GM23338 (cell line): ENCODE data around the gene DMRT2. TPM values are rescaled to one million over a fixed set of nuclear protein-coding genes. Genes with fewer than 3 reads are reported as not detected.

Source experiments
- ATAC-seq: fragments of 200-7000 bp; cut with Tn5 transposase; 3 replicates; pipeline ENCODE4 v1.9.1; 2020
- DNase-seq: peaks from one replicate; pipeline ENCODE4 v3.0.0-alpha.2; 2015; ENCODE audit warnings: low spot score
- H2AFZ ChIP-seq: fragments of 200-600 bp; sonication (generic); 2 replicates; pipeline ENCODE4 v1.8.0; 2016; ENCODE audit warnings: antibody characterized with exemption, mild to moderate bottlenecking, moderate library complexity
- H3F3A ChIP-seq: fragments of 200-600 bp; sonication (generic); replicated peaks from 2 replicates; pipeline ENCODE4 v1.8.0; 2017; ENCODE audit warnings: antibody characterized with exemption, mixed run types, low read depth
- H3K27ac ChIP-seq: fragments of 200-600 bp; sonication (generic); 2 replicates; pipeline ENCODE4 v1.6.1; 2016; ENCODE audit warnings: low read depth
- H3K27me3 ChIP-seq: fragments of 200-600 bp; sonication (generic); 2 replicates; pipeline ENCODE4 v1.8.0; 2016; ENCODE audit warnings: mild to moderate bottlenecking, mixed run types, moderate library complexity; ENCODE audit not compliant: insufficient read depth
- H3K36me3 ChIP-seq: fragments of 200-600 bp; sonication (generic); 2 replicates; pipeline ENCODE4 v1.8.0; 2016; ENCODE audit warnings: mild to moderate bottlenecking; ENCODE audit not compliant: insufficient read depth
- H3K4me1 ChIP-seq: fragments of 200-600 bp; sonication (generic); 2 replicates; pipeline ENCODE4 v1.8.0; 2016; ENCODE audit warnings: mild to moderate bottlenecking, moderate library complexity; ENCODE audit not compliant: insufficient read depth
- H3K4me2 ChIP-seq: fragments of 200-600 bp; sonication (generic); 2 replicates; pipeline ENCODE4 v1.7.1; 2017; ENCODE audit warnings: mixed run types
- H3K4me3 ChIP-seq: fragments of 200-600 bp; sonication (generic); 2 replicates; pipeline ENCODE4 v1.6.1; 2016; ENCODE audit warnings: mixed run types
- H3K79me2 ChIP-seq: fragments of 200-600 bp; sonication (generic); replicated peaks from 2 replicates; pipeline ENCODE4 v1.8.0; 2017; ENCODE audit warnings: mild to moderate bottlenecking; ENCODE audit not compliant: insufficient read depth
- H3K9me2 ChIP-seq: fragments of 200-600 bp; sonication (generic); 2 replicates; pipeline ENCODE4 v1.8.0; 2017; ENCODE audit not compliant: insufficient read depth
- H4K20me1 ChIP-seq: fragments of 200-600 bp; sonication (generic); replicated peaks from 2 replicates; pipeline ENCODE4 v1.8.0; 2017; ENCODE audit warnings: mild to moderate bottlenecking; ENCODE audit not compliant: insufficient read depth
- H3K27ac Mint-ChIP-seq: 2 replicates; pipeline ENCODE4 v1.8.0; 2020; ENCODE audit warnings: inconsistent platforms, mild to moderate bottlenecking, moderate library complexity, mixed read lengths
- H3K27me3 Mint-ChIP-seq: 3 replicates; pipeline ENCODE4 v1.8.0; 2022; ENCODE audit warnings: low read depth, mild to moderate bottlenecking, moderate library complexity, mixed read lengths, inconsistent platforms; ENCODE audit not compliant: insufficient read depth, poor library complexity
- H3K36me3 Mint-ChIP-seq: 3 replicates; pipeline ENCODE4 v1.8.0; 2021; ENCODE audit warnings: low read depth, mild to moderate bottlenecking, inconsistent platforms, moderate library complexity, mixed read lengths
- H3K4me1 Mint-ChIP-seq: 3 replicates; pipeline ENCODE4 v1.8.0; 2020; ENCODE audit warnings: mild to moderate bottlenecking, inconsistent platforms, mixed read lengths
- H3K4me3 Mint-ChIP-seq: 3 replicates; pipeline ENCODE4 v1.8.0; 2021; ENCODE audit warnings: moderate library complexity, mild to moderate bottlenecking, inconsistent platforms, mixed read lengths
- H3K9me3 Mint-ChIP-seq: 3 replicates; pipeline ENCODE4 v1.8.0; 2020; ENCODE audit warnings: moderate library complexity, mild to moderate bottlenecking, inconsistent platforms, mixed read lengths
- CREB1 ChIP-seq: fragments of 250-450 bp; sonication (Bioruptor Pico); IDR thresholded peaks from 2 replicates; pipeline ENCODE4 v1.5.0; 2020; ENCODE audit warnings: low read depth, mild to moderate bottlenecking, moderate library complexity
- EZH2 ChIP-seq: fragments of 200-600 bp; sonication (generic); IDR thresholded peaks from one replicate; pipeline ENCODE4 v1.8.0; 2017; ENCODE audit warnings: antibody characterized with exemption, mild to moderate bottlenecking, low read depth; ENCODE audit not compliant: unreplicated experiment
- EZH2phosphoT487 ChIP-seq: fragments of 200-600 bp; sonication (generic); IDR thresholded peaks from one replicate; pipeline ENCODE4 v1.8.1; 2018; ENCODE audit warnings: antibody characterized with exemption; ENCODE audit not compliant: unreplicated experiment
- NANOG ChIP-seq: IDR thresholded peaks from 2 replicates; pipeline ENCODE4 v1.6.1; 2016; ENCODE audit warnings: antibody characterized with exemption, borderline replicate concordance
- ZNF331 ChIP-seq: fragments of 250-450 bp; sonication (Bioruptor Pico); IDR thresholded peaks from 2 replicates; pipeline ENCODE4 v1.5.0; 2020; ENCODE audit warnings: low read depth, mild to moderate bottlenecking, moderate library complexity
- polyA plus RNA-seq: library from polyadenylated mRNA; unstranded; fragments of >200 nt; fragmentation: Nextera tagmentation; extraction: Ambion mirVana; gene quantifications from 2 replicates; pipeline ENCODE4 v1.2.1, GENCODE V29; 2016
- total RNA-seq: library from RNA; depleted of rRNA; stranded (reverse); fragments of >200 nt; shearing (Covaris generic); gene quantifications from 2 replicates; pipeline ENCODE4 v1.2.3, GENCODE V29; 2014
- TF ChIP-seq, protein P1 (sequence below): fragments of 250-450 bp; sonication (Bioruptor Pico); IDR thresholded peaks from 2 replicates; pipeline ENCODE4 v1.5.0; 2020; ENCODE audit warnings: mild to moderate bottlenecking, moderate library complexity

Gene DMRT2
- total and polyA plus RNA-seq, 2 experiments from 2014 or later: not detected

DNA sequence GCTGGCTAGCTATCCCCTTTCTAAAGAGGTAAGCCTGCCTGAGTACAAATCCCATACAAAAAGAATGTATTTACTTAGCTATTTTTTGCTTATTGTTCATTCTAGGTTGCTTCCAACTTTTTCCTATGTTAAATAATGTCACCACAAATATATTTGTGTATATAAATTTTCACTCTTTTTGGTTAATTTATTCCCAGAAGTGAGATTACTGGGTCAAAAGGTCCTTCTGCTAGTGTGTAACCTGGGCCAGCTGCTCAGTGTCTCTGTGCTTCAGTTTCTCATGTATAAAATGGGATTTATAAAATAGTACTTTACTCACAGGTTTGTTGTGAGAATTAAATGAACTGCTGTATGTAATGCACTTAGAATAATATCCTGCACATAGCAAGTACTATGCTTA is 23.9 kb upstream of the DMRT2 start:
- Mint-ChIP-seq H3K4me3 (no peak overlapping the region), H3K27ac (no peak overlapping the region), H3K36me3 (peaks cover 3% of the 10 kb centered on the region; the same call in 2 of the 3 replicates), H3K27me3 (peaks cover 4% of the 10 kb centered on the region), H3K9me3 (peaks cover 19% of the 10 kb centered on the region; the same call in 2 of the 3 replicates), H3K4me1 (no peaks in the 10 kb centered on the region)
- H3K27me3 ChIP-seq: no peaks in the 10 kb centered on the region
- H3K4me3 ChIP-seq: no peak overlapping the region
- DNase-seq: no peak
- H3K4me1 ChIP-seq: no peaks in the 10 kb centered on the region
- no peak overlapping the region for H3K27ac ChIP-seq
- no peak for TF ChIP-seq ZNF331 (CRISPR knock-in tag)
- H3K36me3 ChIP-seq: no peaks in the 10 kb centered on the region
- H2AFZ ChIP-seq: no peak overlapping the region
- no peak for ATAC-seq
- H3K4me2 ChIP-seq: no peak overlapping the region
- no peaks in the 10 kb centered on the region for H3K9me2 ChIP-seq
- H3F3A ChIP-seq: no peaks in the 10 kb centered on the region
- H4K20me1 ChIP-seq: no peaks in the 10 kb centered on the region
- H3K79me2 ChIP-seq: no peaks in the 10 kb centered on the region

DNA sequence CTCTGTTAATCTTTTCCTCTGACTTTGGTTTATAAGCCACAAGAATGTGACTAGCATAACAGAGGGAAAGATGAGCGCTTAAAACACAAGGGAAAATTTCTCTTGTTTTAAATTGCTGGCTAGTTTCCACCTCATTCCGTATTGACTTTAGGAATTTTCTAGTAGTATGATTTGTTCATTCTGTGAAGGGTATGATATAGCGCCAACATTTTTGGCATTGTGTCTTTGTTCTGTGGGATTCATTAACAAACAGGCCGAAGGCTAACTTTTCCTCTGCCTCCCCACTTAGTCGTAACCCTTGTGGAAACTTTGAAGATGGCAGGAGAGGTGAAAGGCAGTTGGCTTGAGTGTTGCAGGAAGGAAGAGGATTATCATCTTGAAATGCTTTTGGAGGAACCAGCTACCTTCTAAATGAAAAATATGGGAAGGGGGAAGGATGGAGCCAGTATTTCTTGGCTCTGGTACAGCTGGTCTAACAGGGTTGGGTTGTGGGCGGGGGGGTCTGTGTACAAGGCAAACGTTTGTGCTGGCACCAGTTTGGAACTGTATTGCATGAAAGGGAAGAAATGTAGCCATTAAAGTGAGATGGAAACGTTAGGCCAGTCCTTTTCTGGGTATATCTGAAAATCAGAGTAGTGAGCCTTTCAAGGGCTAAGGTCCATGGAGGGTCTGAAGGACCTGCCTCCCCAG is 21.5 kb upstream of the DMRT2 start:
- H3K4me3 Mint-ChIP-seq: no peak overlapping the region
- ATAC-seq: no peak
- Histone ChIP-seq H2AFZ (no peak overlapping the region), H3K9me2 (no peaks in the 10 kb centered on the region), H4K20me1 (no peaks in the 10 kb centered on the region), H3K4me3 (no peak overlapping the region), H3K4me1 (no peaks in the 10 kb centered on the region), H3K4me2 (no peak overlapping the region), H3F3A (no peaks in the 10 kb centered on the region), H3K27ac (no peak overlapping the region), H3K36me3 (no peaks in the 10 kb centered on the region), H3K27me3 (no peaks in the 10 kb centered on the region), H3K79me2 (no peaks in the 10 kb centered on the region)
- H3K27me3 Mint-ChIP-seq: peaks cover 9% of the 10 kb centered on the region
- no peak for DNase-seq
- H3K27ac Mint-ChIP-seq: no peak overlapping the region
- H3K4me1 Mint-ChIP-seq: no peaks in the 10 kb centered on the region
- no peak for TF ChIP-seq EZH2phosphoT487
- no peak for TF ChIP-seq CREB1
- TF ChIP-seq, protein P1, sequence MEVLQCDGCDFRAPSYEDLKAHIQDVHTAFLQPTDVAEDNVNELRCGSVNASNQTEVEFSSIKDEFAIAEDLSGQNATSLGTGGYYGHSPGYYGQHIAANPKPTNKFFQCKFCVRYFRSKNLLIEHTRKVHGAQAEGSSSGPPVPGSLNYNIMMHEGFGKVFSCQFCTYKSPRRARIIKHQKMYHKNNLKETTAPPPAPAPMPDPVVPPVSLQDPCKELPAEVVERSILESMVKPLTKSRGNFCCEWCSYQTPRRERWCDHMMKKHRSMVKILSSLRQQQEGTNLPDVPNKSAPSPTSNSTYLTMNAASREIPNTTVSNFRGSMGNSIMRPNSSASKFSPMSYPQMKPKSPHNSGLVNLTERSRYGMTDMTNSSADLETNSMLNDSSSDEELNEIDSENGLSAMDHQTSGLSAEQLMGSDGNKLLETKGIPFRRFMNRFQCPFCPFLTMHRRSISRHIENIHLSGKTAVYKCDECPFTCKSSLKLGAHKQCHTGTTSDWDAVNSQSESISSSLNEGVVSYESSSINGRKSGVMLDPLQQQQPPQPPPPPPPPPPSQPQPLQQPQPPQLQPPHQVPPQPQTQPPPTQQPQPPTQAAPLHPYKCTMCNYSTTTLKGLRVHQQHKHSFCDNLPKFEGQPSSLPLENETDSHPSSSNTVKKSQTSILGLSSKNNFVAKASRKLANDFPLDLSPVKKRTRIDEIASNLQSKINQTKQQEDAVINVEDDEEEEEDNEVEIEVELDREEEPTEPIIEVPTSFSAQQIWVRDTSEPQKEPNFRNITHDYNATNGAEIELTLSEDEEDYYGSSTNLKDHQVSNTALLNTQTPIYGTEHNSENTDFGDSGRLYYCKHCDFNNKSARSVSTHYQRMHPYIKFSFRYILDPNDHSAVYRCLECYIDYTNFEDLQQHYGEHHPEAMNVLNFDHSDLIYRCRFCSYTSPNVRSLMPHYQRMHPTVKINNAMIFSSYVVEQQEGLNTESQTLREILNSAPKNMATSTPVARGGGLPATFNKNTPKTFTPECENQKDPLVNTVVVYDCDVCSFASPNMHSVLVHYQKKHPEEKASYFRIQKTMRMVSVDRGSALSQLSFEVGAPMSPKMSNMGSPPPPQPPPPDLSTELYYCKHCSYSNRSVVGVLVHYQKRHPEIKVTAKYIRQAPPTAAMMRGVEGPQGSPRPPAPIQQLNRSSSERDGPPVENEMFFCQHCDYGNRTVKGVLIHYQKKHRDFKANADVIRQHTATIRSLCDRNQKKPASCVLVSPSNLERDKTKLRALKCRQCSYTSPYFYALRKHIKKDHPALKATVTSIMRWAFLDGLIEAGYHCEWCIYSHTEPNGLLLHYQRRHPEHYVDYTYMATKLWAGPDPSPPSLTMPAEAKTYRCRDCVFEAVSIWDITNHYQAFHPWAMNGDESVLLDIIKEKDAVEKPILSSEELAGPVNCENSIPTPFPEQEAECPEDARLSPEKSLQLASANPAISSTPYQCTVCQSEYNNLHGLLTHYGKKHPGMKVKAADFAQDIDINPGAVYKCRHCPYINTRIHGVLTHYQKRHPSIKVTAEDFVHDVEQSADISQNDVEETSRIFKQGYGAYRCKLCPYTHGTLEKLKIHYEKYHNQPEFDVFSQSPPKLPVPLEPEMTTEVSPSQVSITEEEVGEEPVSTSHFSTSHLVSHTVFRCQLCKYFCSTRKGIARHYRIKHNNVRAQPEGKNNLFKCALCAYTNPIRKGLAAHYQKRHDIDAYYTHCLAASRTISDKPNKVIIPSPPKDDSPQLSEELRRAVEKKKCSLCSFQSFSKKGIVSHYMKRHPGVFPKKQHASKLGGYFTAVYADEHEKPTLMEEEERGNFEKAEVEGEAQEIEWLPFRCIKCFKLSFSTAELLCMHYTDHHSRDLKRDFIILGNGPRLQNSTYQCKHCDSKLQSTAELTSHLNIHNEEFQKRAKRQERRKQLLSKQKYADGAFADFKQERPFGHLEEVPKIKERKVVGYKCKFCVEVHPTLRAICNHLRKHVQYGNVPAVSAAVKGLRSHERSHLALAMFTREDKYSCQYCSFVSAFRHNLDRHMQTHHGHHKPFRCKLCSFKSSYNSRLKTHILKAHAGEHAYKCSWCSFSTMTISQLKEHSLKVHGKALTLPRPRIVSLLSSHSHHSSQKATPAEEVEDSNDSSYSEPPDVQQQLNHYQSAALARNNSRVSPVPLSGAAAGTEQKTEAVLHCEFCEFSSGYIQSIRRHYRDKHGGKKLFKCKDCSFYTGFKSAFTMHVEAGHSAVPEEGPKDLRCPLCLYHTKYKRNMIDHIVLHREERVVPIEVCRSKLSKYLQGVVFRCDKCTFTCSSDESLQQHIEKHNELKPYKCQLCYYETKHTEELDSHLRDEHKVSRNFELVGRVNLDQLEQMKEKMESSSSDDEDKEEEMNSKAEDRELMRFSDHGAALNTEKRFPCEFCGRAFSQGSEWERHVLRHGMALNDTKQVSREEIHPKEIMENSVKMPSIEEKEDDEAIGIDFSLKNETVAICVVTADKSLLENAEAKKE (CRISPR knock-in tag): no peak
- TF ChIP-seq EZH2: no peak
- TF ChIP-seq NANOG: no peak
- no peaks in the 10 kb centered on the region; the same call in 2 of the 3 replicates for H3K36me3 Mint-ChIP-seq
- H3K9me3 Mint-ChIP-seq: peaks cover 4% of the 10 kb centered on the region; the same call in 1 of the 3 replicates
